Activated T-helper 1 cell treated with Interleukin-2 at 50 U/mL for 16 hours (primary cell): ENCODE results near the gene PRR33.

Experiments
- DNase-seq: peaks from one replicate; pipeline ENCODE4 v3.0.0-alpha.2; 2020; ENCODE audit warnings: low read depth

The PRR33 gene

GRCh38 chr11:1916132-1916985, 24.7 kb upstream of the PRR33 start:
- no peak for DNase-seq

GRCh38 chr11:1915795-1916131, 24.1 kb upstream of the PRR33 start:
- DNase-seq, result no peak

GRCh38 chr11:1913271-1914060, 21.8 kb upstream of the PRR33 start:
- no peak for DNase-seq

GRCh38 chr11:1912289-1912878, 20.7 kb upstream of the PRR33 start:
- DNase-seq, result no peak

- DNase-seq, result no peak
Measured at GRCh38 chr11:1909524-1909923, 17.8 kb upstream of the PRR33 start.

GRCh38 chr11:1908618-1909017, 16.9 kb upstream of the PRR33 start:
- DNase-seq, result no peak

- DNase-seq, result no peak
Measured at GRCh38 chr11:1906611-1907423, 15.1 kb upstream of the PRR33 start.

GRCh38 chr11:1906181-1906580, 14.5 kb upstream of the PRR33 start:
- DNase-seq, result no peak

- no peak for DNase-seq
Measured at GRCh38 chr11:1899686-1900085, 8.0 kb upstream of the PRR33 start.

- DNase-seq, result no peak
Measured at GRCh38 chr11:1899090-1899489, 7.4 kb upstream of the PRR33 start.

- DNase-seq, result no peak
Measured at GRCh38 chr11:1896923-1897322, 5.2 kb upstream of the PRR33 start.

- no peak for DNase-seq
Measured at GRCh38 chr11:1896468-1896867, 4.8 kb upstream of the PRR33 start.

GRCh38 chr11:1894759-1895158, 3.1 kb upstream of the PRR33 start:
- DNase-seq, result no peak

GRCh38 chr11:1893581-1894359, 2.1 kb upstream of the PRR33 start:
- DNase-seq, result no peak

- no peak for DNase-seq
Measured at GRCh38 chr11:1892558-1892957, 863 bp upstream of the PRR33 start.

GRCh38 chr11:1892116-1892515, 421 bp upstream of the PRR33 start:
- DNase-seq, result no peak

- no peak for DNase-seq
Measured at GRCh38 chr11:1890856-1891830, 552 bp downstream of the PRR33 start.

- DNase-seq, result no peak
Measured at GRCh38 chr11:1889941-1890855, 1.5 kb downstream of the PRR33 start.
